ENCODE data around the gene ACOT7.
A peak's percentile ranks its signal among the peaks of the same experiment; 100 is the strongest.
"Not testable (repeated sequence)": the region's sequence is repeated elsewhere in the genome, so short reads cannot be mapped to it uniquely, and the experiment has no call there.

The ACOT7 gene

DNA sequence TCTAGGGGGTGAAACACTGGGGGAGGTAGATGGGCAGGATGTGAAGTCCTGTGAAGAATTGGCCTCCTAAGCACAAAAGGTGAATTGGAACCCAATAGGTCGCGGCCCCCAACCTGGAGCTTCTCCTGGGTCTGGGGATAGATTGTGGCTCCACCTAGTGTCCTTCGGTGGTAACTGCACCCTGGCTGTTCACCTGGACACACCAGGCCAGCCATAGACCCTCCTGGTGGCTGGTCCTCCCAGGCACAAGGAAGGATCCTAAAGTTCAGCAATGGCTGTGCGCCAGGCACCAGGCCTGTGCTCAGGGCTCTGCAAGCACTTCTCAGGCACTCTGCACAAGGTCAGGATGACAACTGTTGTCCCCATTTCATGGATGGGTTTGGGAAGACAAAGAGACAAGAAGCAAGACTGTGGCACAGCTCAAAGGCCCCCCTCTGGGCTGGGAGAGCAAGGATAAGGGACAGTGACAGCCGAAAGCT lies 44.5 kb upstream of the ACOT7 start:
- no peaks in the 10 kb centered on the region for H3K36me3 ChIP-seq (ENCODE audit: insufficient read depth, low read length)
- no peaks in the 10 kb centered on the region for H3K4me1 ChIP-seq (ENCODE audit: insufficient read depth, low read length, severe bottlenecking)
- H3K9ac ChIP-seq (ENCODE audit: low read length): no peak overlapping the region
- H3K4me3 ChIP-seq (ENCODE audit: low read depth, low read length, poor library complexity, severe bottlenecking): no peak overlapping the region
- no peak overlapping the region for H3K27ac ChIP-seq (ENCODE audit: low read depth, low read length, poor library complexity, severe bottlenecking)
- no peaks in the 10 kb centered on the region for H4K20me1 ChIP-seq (ENCODE audit: insufficient read depth, low read length)
- H3K9me2 ChIP-seq (ENCODE audit: low read depth, low read length): no peaks in the 10 kb centered on the region
- H2AFZ ChIP-seq (ENCODE audit: low read length): no peak overlapping the region
- no peaks in the 10 kb centered on the region for H3K27me3 ChIP-seq (ENCODE audit: insufficient read depth, low read length)
- H3K9me3 ChIP-seq (ENCODE audit: low read length): no peaks in the 10 kb centered on the region
- TF ChIP-seq EZH2 (IDR thresholded peaks at IDR 0.05; ENCODE audit: borderline replicate concordance, low read length): no peak
- peak; percentile 77 for TF ChIP-seq CTCF (IDR thresholded peaks at IDR 0.05; ENCODE audit: low read length)
- H3K4me2 ChIP-seq (ENCODE audit: low read length): no peak overlapping the region
- no peaks in the 10 kb centered on the region for H3K79me2 ChIP-seq (ENCODE audit: insufficient read depth, low read length)
- no peaks in the 10 kb centered on the region for H3F3A ChIP-seq (ENCODE audit: insufficient read depth, low read length)

DNA sequence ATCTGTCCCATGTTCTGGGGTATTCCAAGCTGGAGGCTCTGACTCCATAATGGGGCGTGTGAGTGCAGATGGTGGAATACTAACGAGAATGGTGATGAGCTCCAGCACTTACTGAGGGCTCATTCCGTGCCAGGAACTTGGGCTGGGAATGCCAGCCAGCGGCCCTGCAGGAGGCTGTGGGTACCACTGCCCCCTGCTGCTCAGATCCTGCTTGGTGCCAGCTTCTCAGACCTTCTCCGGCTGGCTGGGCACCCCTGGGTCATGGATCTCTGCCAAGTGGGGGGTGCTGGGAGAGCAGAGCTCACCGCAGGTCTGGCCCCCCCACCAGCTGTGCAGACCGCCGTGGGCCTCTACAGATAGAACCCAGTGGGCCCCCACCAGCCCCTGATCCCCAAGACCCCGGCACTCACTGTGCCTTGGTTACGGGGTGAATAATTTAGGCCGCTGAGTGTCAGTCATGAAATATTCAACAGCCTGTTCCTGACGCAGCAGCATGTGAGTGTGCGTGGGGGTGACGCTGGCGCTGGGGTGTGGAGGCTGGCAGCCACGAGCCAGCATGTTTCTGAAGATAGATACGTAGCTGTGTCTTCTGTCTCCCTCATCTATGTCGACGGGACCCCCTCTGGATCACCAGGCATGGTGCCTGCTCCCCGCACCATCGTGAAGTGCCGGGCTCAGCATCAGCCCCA lies 43.6 kb upstream of the ACOT7 start:
- H3K4me1 ChIP-seq (ENCODE audit: insufficient read depth, low read length, severe bottlenecking); H3K4me3 ChIP-seq (ENCODE audit: low read depth, low read length, poor library complexity, severe bottlenecking); H3K4me2 ChIP-seq (ENCODE audit: low read length); H3K9ac ChIP-seq (ENCODE audit: low read length); H3K27me3 ChIP-seq (ENCODE audit: insufficient read depth, low read length); H2AFZ ChIP-seq (ENCODE audit: low read length); H3K36me3 ChIP-seq (ENCODE audit: insufficient read depth, low read length); H4K20me1 ChIP-seq (ENCODE audit: insufficient read depth, low read length); H3K27ac ChIP-seq (ENCODE audit: low read depth, low read length, poor library complexity, severe bottlenecking); H3K9me2 ChIP-seq (ENCODE audit: low read depth, low read length); H3K9me3 ChIP-seq (ENCODE audit: low read length); H3K79me2 ChIP-seq (ENCODE audit: insufficient read depth, low read length); H3F3A ChIP-seq (ENCODE audit: insufficient read depth, low read length): not testable (repeated sequence)
- peak; percentile 34 for TF ChIP-seq CTCF (IDR thresholded peaks at IDR 0.05; ENCODE audit: low read length)

DNA sequence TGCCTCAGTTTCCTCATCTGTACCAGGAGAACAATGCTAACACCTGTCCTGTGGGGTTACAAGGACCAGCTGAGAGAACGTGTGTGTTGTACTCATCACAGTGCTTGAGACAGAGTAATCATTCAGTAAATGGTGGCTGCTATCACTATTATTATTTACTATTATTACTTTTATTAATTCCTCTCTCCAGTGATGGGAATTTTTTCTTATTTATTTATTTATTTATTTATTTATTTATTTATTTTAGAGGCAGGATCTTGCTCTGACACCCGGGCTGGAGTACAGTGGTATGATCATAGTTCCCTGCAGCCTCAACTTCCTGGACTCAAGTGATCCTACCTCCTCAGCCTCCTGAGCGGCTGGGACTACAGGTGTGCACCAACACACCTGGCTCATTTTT lies 42.7 kb upstream of the ACOT7 start:
- not testable (repeated sequence) for H3K27ac ChIP-seq (ENCODE audit: low read depth, low read length, poor library complexity, severe bottlenecking); H3K79me2 ChIP-seq (ENCODE audit: insufficient read depth, low read length); H3K4me1 ChIP-seq (ENCODE audit: insufficient read depth, low read length, severe bottlenecking); H3K36me3 ChIP-seq (ENCODE audit: insufficient read depth, low read length); H3F3A ChIP-seq (ENCODE audit: insufficient read depth, low read length); H4K20me1 ChIP-seq (ENCODE audit: insufficient read depth, low read length); H3K9me2 ChIP-seq (ENCODE audit: low read depth, low read length); H2AFZ ChIP-seq (ENCODE audit: low read length); H3K9me3 ChIP-seq (ENCODE audit: low read length); H3K27me3 ChIP-seq (ENCODE audit: insufficient read depth, low read length); H3K4me3 ChIP-seq (ENCODE audit: low read depth, low read length, poor library complexity, severe bottlenecking); H3K9ac ChIP-seq (ENCODE audit: low read length); H3K4me2 ChIP-seq (ENCODE audit: low read length)

- H4K20me1 ChIP-seq (ENCODE audit: insufficient read depth, low read length): no peaks in the 10 kb centered on the region
- no peaks in the 10 kb centered on the region for H3K9me2 ChIP-seq (ENCODE audit: low read depth, low read length)
- H3K36me3 ChIP-seq (ENCODE audit: insufficient read depth, low read length): no peaks in the 10 kb centered on the region
- H3K79me2 ChIP-seq (ENCODE audit: insufficient read depth, low read length): no peaks in the 10 kb centered on the region
- H3K9ac ChIP-seq (ENCODE audit: low read length): no peak overlapping the region
- H3F3A ChIP-seq (ENCODE audit: insufficient read depth, low read length): no peaks in the 10 kb centered on the region
- no peak overlapping the region for H3K4me2 ChIP-seq (ENCODE audit: low read length)
- no peak overlapping the region for H3K27ac ChIP-seq (ENCODE audit: low read depth, low read length, poor library complexity, severe bottlenecking)
- peaks cover 5% of the 10 kb centered on the region; the same call in 1 of the 2 replicates for H3K27me3 ChIP-seq (ENCODE audit: insufficient read depth, low read length)
- H3K9me3 ChIP-seq (ENCODE audit: low read length): no peaks in the 10 kb centered on the region
- no peaks in the 10 kb centered on the region for H3K4me1 ChIP-seq (ENCODE audit: insufficient read depth, low read length, severe bottlenecking)
- H2AFZ ChIP-seq (ENCODE audit: low read length): no peak overlapping the region
- H3K4me3 ChIP-seq (ENCODE audit: low read depth, low read length, poor library complexity, severe bottlenecking): no peak overlapping the region
- TF ChIP-seq CTCF (IDR thresholded peaks at IDR 0.05; ENCODE audit: low read length) (no peak), EZH2 (IDR thresholded peaks at IDR 0.05; ENCODE audit: borderline replicate concordance, low read length) (no peak)
Measured at GRCh38 chr1:6435547-6435946, 42.0 kb upstream of the ACOT7 start.
